ENCODE data around the gene HBZ. TPM values are rescaled to one million over a fixed set of nuclear protein-coding genes. Genes with fewer than 3 reads are reported as not detected.

The HBZ gene
- total and polyA plus RNA-seq, 2 of the 13 experiments (the other 11 are each of a cell fraction or from before 2014, with no cell fraction given), result 0.21 TPM; not detected in 1

- intact Hi-C loops (cut with micrococcal nuclease; ENCODE audit: unreplicated experiment), result loop anchor here (5.0 kb wide), 1 partner anchor 246 kb away; no protein-coding TSS in a partner anchor
- H3K4me1 ChIP-seq (ENCODE audit: insufficient read depth, low read length), result peaks cover 11% of the 10 kb centered on the region
- no peak overlapping the region for H3K9ac ChIP-seq (ENCODE audit: insufficient read depth, low read depth, low read length)
- no TSS peak for BruUV-seq (replicated peaks)
- DNase-seq (ENCODE audit: low spot score), result no peak
- in situ Hi-C loops (cut with HindIII; ENCODE audit: extremely low pct_ligation_motif_present, low pct_unique_long_range_greater_than_20kb), result no loop called here
- H3K4me2 ChIP-seq (ENCODE audit: low read depth, low read length), result no peak overlapping the region
- H3K27me3 ChIP-seq (ENCODE audit: control insufficient read depth in 1 of 2, insufficient read depth in 2 of 2, low read length in 2 of 2), result no peaks in the 10 kb centered on the region
- POLR2A ChIA-PET, result no interaction called here
- peaks cover 4 to 32% of the 10 kb centered on the region in 2 experiments for H3K36me3 ChIP-seq (replicated peaks in 1 of 2; ENCODE audit: control insufficient read depth in 1 of 2, insufficient read depth in 2 of 2, low read length in 2 of 2)
- TF ChIP-seq SALL2 (CRISPR knock-in tag; IDR thresholded peaks at IDR 0.05) (no peak), POLR2A (IDR thresholded peaks at IDR 0.05; ENCODE audit: insufficient read depth in 1 of 2, low read depth in 2 of 2, low read length in 2 of 2) (no peak), ZBED4 (CRISPR knock-in tag; IDR thresholded peaks at IDR 0.05; ENCODE audit: borderline replicate concordance) (no peak), REL (CRISPR knock-in tag; conservative IDR thresholded peaks at IDR 0.05) (no peak), IRF9 (CRISPR knock-in tag; IDR thresholded peaks at IDR 0.05; ENCODE audit: borderline replicate concordance) (no peak), STAT5B (CRISPR knock-in tag; IDR thresholded peaks at IDR 0.05) (no peak), PREB (CRISPR knock-in tag; IDR thresholded peaks at IDR 0.05) (no peak), CEBPB (IDR thresholded peaks at IDR 0.05; ENCODE audit: borderline replicate concordance, low read depth, low read length) (no peak), GABPB1 (CRISPR knock-in tag; IDR thresholded peaks at IDR 0.05) (no peak), NFKBIZ (CRISPR knock-in tag; IDR thresholded peaks at IDR 0.05) (no peak), ZBTB20 (CRISPR knock-in tag; IDR thresholded peaks at IDR 0.05; ENCODE audit: borderline replicate concordance, low read depth) (no peak), ZNF800 (CRISPR knock-in tag; IDR thresholded peaks at IDR 0.05) (no peak), FLYWCH1 (CRISPR knock-in tag; IDR thresholded peaks at IDR 0.05) (no peak), ZFP41 (CRISPR knock-in tag; IDR thresholded peaks at IDR 0.05; ENCODE audit: borderline replicate concordance) (no peak), HOXA9 (CRISPR knock-in tag; IDR thresholded peaks at IDR 0.05; ENCODE audit: borderline replicate concordance) (no peak), ZNF607 (CRISPR knock-in tag; IDR thresholded peaks at IDR 0.05; ENCODE audit: borderline replicate concordance) (no peak), ZNF556 (CRISPR knock-in tag; IDR thresholded peaks at IDR 0.05; ENCODE audit: borderline replicate concordance) (no peak), ZNF326 (CRISPR knock-in tag; IDR thresholded peaks at IDR 0.05; ENCODE audit: borderline replicate concordance) (no peak)
- no peak for ATAC-seq
- 91% methylated on average over 7 of the region's 7 CpGs for WGBS (ENCODE audit: low lambda C conversion rate)
- 0 out of 2 replicates have a peak, but pooled peaks cover 4% of the 10 kb centered on the region for H4K20me1 ChIP-seq (ENCODE audit: insufficient read depth, low read length)
- FAIRE-seq, result no peak
- H3K79me2 ChIP-seq (ENCODE audit: insufficient read depth, low read length), result no peaks in the 10 kb centered on the region
- H3K4me3 ChIP-seq (replicated peaks in 1 of 3; ENCODE audit: insufficient read depth in 1 of 3, low read depth in 2 of 3, low read length in 3 of 3), result no peak overlapping the region
- no peak overlapping the region for H3K27ac ChIP-seq (ENCODE audit: extremely low read length, insufficient read depth, low read length)
- no peak overlapping the region for H2AFZ ChIP-seq (ENCODE audit: low read length)
- CTCF ChIA-PET (ENCODE audit: low intra/inter-chr PET ratio, low total read pairs), result interaction anchor here (0.8 kb wide), 1 partner anchor 9 kb away, joined by 4 read pairs; no protein-coding TSS in a partner anchor
- no peaks in the 10 kb centered on the region for H3K9me3 ChIP-seq (ENCODE audit: low read length)
Observed at GRCh38 chr16:116015-116414, 36.4 kb upstream of the HBZ start.
